Suprapubic skin (tissue), 4 donors: ENCODE results near the gene TBATA. TPM values are rescaled to one million over a fixed set of nuclear protein-coding genes. Genes with fewer than 3 reads are reported as not detected.

Experiments used
- DNase-seq, 2 donors: peaks; one replicate each; pipeline ENCODE4 v3.0.0-alpha.2; 2019; ENCODE audit warnings: low spot score in 2 of 2
- H3K27ac ChIP-seq: fragments of 200-600 bp; sonication (generic); one replicate; pipeline ENCODE4 v1.5.1; 2019
- H3K27me3 ChIP-seq: fragments of 200-600 bp; sonication (generic); one replicate; pipeline ENCODE4 v1.5.1; 2019
- H3K36me3 ChIP-seq: fragments of 200-600 bp; sonication (generic); one replicate; pipeline ENCODE4 v1.5.1; 2019
- H3K4me1 ChIP-seq: fragments of 200-600 bp; sonication (generic); one replicate; pipeline ENCODE4 v1.5.1; 2019
- H3K4me3 ChIP-seq: fragments of 200-600 bp; sonication (generic); one replicate; pipeline ENCODE4 v1.5.1; 2019; ENCODE audit warnings: mild to moderate bottlenecking
- H3K9me3 ChIP-seq: fragments of 200-600 bp; sonication (generic); one replicate; pipeline ENCODE4 v1.5.1; 2019
- EP300 ChIP-seq: sonication (generic); formaldehyde crosslinking; IDR thresholded peaks from one replicate; pipeline ENCODE4 v1.6.1; 2017; ENCODE audit warnings: antibody characterized with exemption
- POLR2A ChIP-seq, 2 donors: fragments of 450-650 bp; IDR thresholded peaks; one replicate each; pipeline ENCODE4 v1.6.1; 2017; ENCODE audit warnings: antibody characterized with exemption in 2 of 2, mild to moderate bottlenecking in 2 of 2, moderate library complexity in 2 of 2
- POLR2AphosphoS5 ChIP-seq, 3 donors: sonication (generic); formaldehyde crosslinking; IDR thresholded peaks; one replicate each; pipeline ENCODE4 v1.6.1; 2017; ENCODE audit warnings: antibody characterized with exemption in 3 of 3
- WGBS: methylation state at CpG from one replicate; pipeline ENCODE4 v1.1.5; 2018; 5-methylcytosine and 5-hydroxymethylcytosine counted together
- total RNA-seq, 4 donors: library from RNA; depleted of rRNA; stranded (reverse); fragments of >200 nt; gene quantifications; one replicate each; pipeline ENCODE4 v1.1.0, GENCODE V29; 2016
- TF ChIP-seq, protein P1 (sequence below), 2 donors: fragments of 200-600 bp in 1 of 2; fragments of 450-650 bp in 1 of 2; sonication (generic) in 1 of 2; IDR thresholded peaks; one replicate each; pipeline ENCODE4 v1.5.1; 2016 to 2019; ENCODE audit warnings: antibody characterized with exemption in 2 of 2, mild to moderate bottlenecking in 1 of 2, moderate library complexity in 1 of 2

The TBATA gene
- total RNA-seq, 4 donors from 2014 or later, result 0.68 TPM; not detected in 3

DNA sequence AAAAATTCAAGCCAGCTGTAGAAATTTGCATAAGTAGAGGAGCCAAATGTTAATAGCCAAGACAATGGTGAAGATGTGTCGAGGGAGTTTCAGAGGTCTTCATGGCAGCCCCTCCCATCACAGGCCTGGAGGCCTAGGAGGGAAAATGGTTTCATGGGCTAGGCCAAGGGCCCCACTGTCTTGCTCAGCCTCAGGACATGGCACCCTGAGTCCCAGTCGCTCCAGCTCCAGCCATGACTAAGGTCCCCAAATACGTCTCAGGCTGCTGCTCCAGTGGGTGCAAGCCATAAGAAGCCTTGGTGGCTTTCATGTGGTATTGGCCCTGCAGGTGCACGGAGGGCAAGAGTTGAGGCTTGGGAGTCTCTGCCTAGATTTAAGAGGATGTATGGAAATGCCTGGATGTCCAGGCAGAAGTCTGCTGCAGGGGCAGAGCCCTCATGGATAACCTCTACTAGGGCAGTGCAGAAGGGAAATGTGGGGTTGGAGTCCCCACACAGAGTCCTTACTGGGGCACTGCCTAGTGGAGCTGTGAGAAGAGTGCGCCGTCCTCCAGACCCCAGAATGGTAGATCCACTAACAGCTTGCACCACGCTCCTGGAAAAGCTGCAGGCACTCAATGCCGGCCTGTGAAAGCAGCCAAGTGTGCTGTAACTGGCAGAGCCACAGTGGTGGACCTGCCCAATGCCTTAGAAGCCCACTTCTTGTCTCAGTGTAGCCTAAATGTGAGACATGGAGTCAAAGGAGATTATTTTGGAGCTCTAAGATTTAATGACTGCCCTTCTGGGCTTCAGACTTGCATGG, 19.2 kb downstream of the TBATA start:
- Histone ChIP-seq H3K27ac (no peak overlapping the region), H3K9me3 (no peaks in the 10 kb centered on the region), H3K27me3 (no peaks in the 10 kb centered on the region), H3K4me3 (no peak overlapping the region), H3K4me1 (no peaks in the 10 kb centered on the region), H3K36me3 (no peaks in the 10 kb centered on the region)
- TF ChIP-seq POLR2A (IDR thresholded peaks at IDR 0.05), result no peak
- no peak for TF ChIP-seq EP300
- TF ChIP-seq, protein P1, sequence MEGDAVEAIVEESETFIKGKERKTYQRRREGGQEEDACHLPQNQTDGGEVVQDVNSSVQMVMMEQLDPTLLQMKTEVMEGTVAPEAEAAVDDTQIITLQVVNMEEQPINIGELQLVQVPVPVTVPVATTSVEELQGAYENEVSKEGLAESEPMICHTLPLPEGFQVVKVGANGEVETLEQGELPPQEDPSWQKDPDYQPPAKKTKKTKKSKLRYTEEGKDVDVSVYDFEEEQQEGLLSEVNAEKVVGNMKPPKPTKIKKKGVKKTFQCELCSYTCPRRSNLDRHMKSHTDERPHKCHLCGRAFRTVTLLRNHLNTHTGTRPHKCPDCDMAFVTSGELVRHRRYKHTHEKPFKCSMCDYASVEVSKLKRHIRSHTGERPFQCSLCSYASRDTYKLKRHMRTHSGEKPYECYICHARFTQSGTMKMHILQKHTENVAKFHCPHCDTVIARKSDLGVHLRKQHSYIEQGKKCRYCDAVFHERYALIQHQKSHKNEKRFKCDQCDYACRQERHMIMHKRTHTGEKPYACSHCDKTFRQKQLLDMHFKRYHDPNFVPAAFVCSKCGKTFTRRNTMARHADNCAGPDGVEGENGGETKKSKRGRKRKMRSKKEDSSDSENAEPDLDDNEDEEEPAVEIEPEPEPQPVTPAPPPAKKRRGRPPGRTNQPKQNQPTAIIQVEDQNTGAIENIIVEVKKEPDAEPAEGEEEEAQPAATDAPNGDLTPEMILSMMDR (IDR thresholded peaks at IDR 0.05), result no peak
- no peak for TF ChIP-seq POLR2AphosphoS5 (IDR thresholded peaks at IDR 0.05)
- DNase-seq, result peak; percentile 11 to 41
- 96% methylated on average over 7 of the region's 8 CpGs for WGBS

DNA sequence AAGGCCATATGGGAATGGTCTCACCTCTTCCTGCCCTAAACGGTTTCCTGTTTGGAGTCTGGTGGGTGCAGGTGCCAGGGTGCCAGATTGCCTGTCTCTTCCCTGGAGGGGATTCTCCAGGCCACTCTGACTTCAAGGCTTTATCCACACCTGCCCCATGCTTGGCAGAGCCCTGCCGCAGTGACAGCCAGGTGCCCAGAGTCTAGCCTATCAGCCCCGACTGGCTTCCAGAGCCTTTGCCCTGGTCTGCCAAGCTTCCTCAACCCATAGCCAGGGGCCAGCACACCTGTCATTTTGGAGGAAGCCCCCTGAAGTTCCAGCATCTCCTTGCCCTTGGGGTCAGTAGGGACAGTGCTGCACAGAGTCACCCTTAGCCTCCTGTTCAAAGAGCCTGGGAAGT, 21.6 kb downstream of the TBATA start:
- H3K9me3 ChIP-seq, result no peaks in the 10 kb centered on the region
- TF ChIP-seq, protein P1 (IDR thresholded peaks at IDR 0.05), result no peak
- no peak for TF ChIP-seq EP300
- no peak for TF ChIP-seq POLR2A (IDR thresholded peaks at IDR 0.05)
- TF ChIP-seq POLR2AphosphoS5 (IDR thresholded peaks at IDR 0.05), result no peak
- peak in 1 of 2 donors; percentile 25 for DNase-seq
- H3K27ac ChIP-seq, result no peak overlapping the region
- no peak overlapping the region for H3K4me3 ChIP-seq
- H3K27me3 ChIP-seq, result peaks cover 8% of the 10 kb centered on the region
- no peaks in the 10 kb centered on the region for H3K36me3 ChIP-seq
- peaks cover 3% of the 10 kb centered on the region for H3K4me1 ChIP-seq
- 44% methylated on average over 1 of the region's 3 CpGs for WGBS

DNA sequence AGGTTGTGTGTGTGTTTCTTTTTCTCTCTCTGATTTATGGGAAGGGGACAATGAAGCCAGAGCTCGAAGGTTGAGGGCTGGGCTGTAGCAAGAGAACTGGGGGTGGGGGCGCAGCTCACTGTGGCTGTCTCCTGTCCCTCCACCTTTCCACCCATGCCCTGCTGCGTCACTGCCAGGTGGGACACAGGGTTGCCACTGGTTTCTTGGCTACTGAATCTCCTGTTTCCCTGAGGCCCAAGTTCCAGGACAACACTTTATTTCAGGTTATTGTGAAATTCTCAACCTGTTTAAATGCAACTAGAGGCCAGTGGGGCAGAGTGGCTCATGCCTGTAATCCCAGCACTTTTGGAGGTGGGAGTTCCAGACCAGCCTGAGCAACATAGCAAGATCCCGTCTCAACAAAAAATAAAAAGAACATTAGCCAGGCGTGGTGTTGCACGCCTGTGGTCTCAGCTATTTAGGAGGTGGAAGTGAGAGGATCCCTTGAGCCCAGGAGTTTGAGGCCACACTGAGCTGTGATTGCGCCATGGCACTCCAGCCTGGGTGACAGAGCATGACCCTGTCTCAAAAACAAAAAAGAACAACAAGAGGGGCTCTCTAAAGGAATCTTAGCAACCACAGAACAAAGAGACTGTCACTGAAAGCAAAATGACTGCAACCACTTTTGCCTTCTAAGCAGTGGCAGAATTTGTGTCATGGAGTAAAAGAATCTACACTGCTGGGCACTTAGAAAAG, 22.6 kb downstream of the TBATA start:
- H3K9me3 ChIP-seq, result no peaks in the 10 kb centered on the region
- DNase-seq, result peak in 1 of 2 donors; percentile 24
- WGBS, result 81% methylated on average over 6 of the region's 7 CpGs
- no peak overlapping the region for H3K4me3 ChIP-seq
- H3K36me3 ChIP-seq, result no peaks in the 10 kb centered on the region
- peaks cover 8% of the 10 kb centered on the region for H3K27me3 ChIP-seq
- TF ChIP-seq POLR2A (IDR thresholded peaks at IDR 0.05) (no peak), EP300 (no peak), POLR2AphosphoS5 (IDR thresholded peaks at IDR 0.05) (no peak)
- TF ChIP-seq, protein P1 (IDR thresholded peaks at IDR 0.05), result no peak
- peaks cover 3% of the 10 kb centered on the region for H3K4me1 ChIP-seq
- no peak overlapping the region for H3K27ac ChIP-seq

DNA sequence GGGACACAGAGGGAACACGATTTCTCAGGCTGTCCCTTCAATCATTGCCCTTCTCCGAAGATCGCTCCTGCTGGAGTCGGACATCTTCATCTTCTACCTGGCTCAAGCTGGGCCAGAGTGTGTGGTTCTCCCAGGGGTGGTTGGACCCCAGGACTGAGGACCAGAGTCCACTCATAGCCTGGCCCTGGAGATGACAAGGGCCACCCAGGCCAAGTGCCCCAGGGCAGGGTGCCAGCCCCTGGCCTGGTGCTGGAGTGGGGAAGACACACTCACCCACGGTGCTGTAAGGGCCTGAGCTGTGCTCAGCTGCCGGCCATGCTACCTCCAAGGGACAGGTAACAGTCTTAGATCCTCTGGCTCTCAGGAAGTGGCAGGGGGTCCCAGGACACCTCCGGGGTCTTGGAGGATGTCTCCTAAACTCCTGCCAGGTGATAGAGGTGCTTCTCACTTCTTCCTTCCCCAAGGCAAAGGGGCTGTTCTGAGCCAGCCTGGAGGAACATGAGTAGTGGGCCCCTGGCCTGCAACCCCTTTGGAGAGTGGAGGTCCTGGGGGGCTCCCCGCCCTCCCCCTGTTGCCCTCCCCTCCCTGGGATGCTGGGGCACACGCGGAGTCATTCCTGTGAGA, 23.3 kb downstream of the TBATA start:
- no peak overlapping the region for H3K4me3 ChIP-seq
- WGBS, result 81% methylated on average over 7 of the region's 10 CpGs
- peak in 1 of 2 donors; percentile 42 for DNase-seq
- no peaks in the 10 kb centered on the region for H3K36me3 ChIP-seq
- no peak overlapping the region for H3K27ac ChIP-seq
- peaks cover 3% of the 10 kb centered on the region for H3K4me1 ChIP-seq
- TF ChIP-seq POLR2AphosphoS5 (IDR thresholded peaks at IDR 0.05), result no peak
- TF ChIP-seq, protein P1 (IDR thresholded peaks at IDR 0.05), result no peak
- no peak for TF ChIP-seq EP300
- no peak for TF ChIP-seq POLR2A (IDR thresholded peaks at IDR 0.05)
- no peaks in the 10 kb centered on the region for H3K9me3 ChIP-seq
- H3K27me3 ChIP-seq, result peaks cover 8% of the 10 kb centered on the region
